Endothelial cell of umbilical vein (primary cell): ENCODE measurements around the gene SH3BP5. TPM values are rescaled to one million over a fixed set of nuclear protein-coding genes. Genes with fewer than 3 reads are reported as not detected.

ENCODE experiments used
- BruUV-seq: library from RNA; stranded (reverse); fragments of 400-500 nt; replicated peaks from 2 replicates; lab custom pipeline; 2021; lab: Mats Ljungman, UMichigan
- CTCF ChIA-PET: fragments of 300-600, 350-600 bp; sonication (Branson Sonifier 250); formaldehyde crosslinking; loops from one replicate; lab custom pipeline; 2021; ENCODE audit warnings: antibody characterized with exemption, inconsistent platforms; lab: Charles Lee
- POLR2A ChIA-PET: fragments of 300-600, 350-600 bp; sonication (Branson Sonifier 250); formaldehyde crosslinking; loops from one replicate; lab custom pipeline; 2021; ENCODE audit warnings: antibody characterized with exemption, inconsistent platforms; lab: Charles Lee
- DNase-seq: peaks from one replicate; pipeline ENCODE4 v3.0.0-alpha.2; 2011; ENCODE audit warnings: low read depth, low spot score
- FAIRE-seq: peaks from 2 replicates; lab custom pipeline; 2011; peaks lifted over from hg19 to GRCh38; lab: Jason Lieb, UNC
- H2AFZ ChIP-seq: 2 replicates; pipeline ENCODE4 v1.6.0; 2012; ENCODE audit warnings: low read depth, low read length, control low read depth, inconsistent platforms
- H3K27ac ChIP-seq: 2 replicates; pipeline ENCODE4 v1.5.1; 2011; ENCODE audit warnings: low read depth, mild to moderate bottlenecking, control low read depth, low read length, moderate library complexity; ENCODE audit not compliant: insufficient read depth
- H3K27me3 ChIP-seq, 2 experiments: 2 replicates each; pipeline versions ENCODE4 v1.6.0 to v1.6.1; 2011; ENCODE audit warnings: low read length in 2 of 2, mixed read lengths in 1 of 2; ENCODE audit not compliant: control insufficient read depth in 2 of 2, insufficient read depth in 2 of 2
- H3K36me3 ChIP-seq, 2 experiments: 2 replicates in 1 of 2; 3 replicates in 1 of 2; pipeline ENCODE4 v1.5.1; 2011; ENCODE audit warnings: low read length in 2 of 2, mild to moderate bottlenecking in 1 of 2, moderate library complexity in 1 of 2; ENCODE audit not compliant: control insufficient read depth in 2 of 2, insufficient read depth in 2 of 2; ENCODE audit errors: extremely low read depth in 1 of 2
- H3K4me1 ChIP-seq: 3 replicates; pipeline ENCODE4 v1.5.1; 2011; ENCODE audit warnings: mild to moderate bottlenecking, low read length; ENCODE audit not compliant: control insufficient read depth, insufficient read depth; ENCODE audit errors: extremely low read depth
- H3K4me2 ChIP-seq: 2 replicates; pipeline ENCODE4 v1.6.1; 2011; ENCODE audit warnings: low read length, control low read depth, mixed read lengths; ENCODE audit not compliant: insufficient read depth
- H3K4me3 ChIP-seq, 3 experiments: fragments of 200-600 bp in 1 of 3; sonication (generic), shearing (Covaris generic) in 1 of 3; replicated peaks in 1 of 3; 2 replicates each; pipeline ENCODE4 v1.5.1; 2011 to 2016; ENCODE audit warnings: control low read depth in 3 of 3, low read length in 3 of 3, mild to moderate bottlenecking in 2 of 3, inconsistent platforms in 1 of 3, low read depth in 1 of 3, moderate library complexity in 1 of 3; ENCODE audit not compliant: insufficient read depth in 1 of 3
- H3K79me2 ChIP-seq: 2 replicates; pipeline ENCODE4 v1.6.0; 2012; ENCODE audit warnings: low read length, inconsistent platforms; ENCODE audit not compliant: control insufficient read depth, insufficient read depth
- H3K9ac ChIP-seq: replicated peaks from 2 replicates; pipeline ENCODE3; 2011; ENCODE audit warnings: low read length, control low read depth; ENCODE audit not compliant: insufficient read depth; ENCODE audit errors: extremely low read depth
- H3K9me1 ChIP-seq: replicated peaks from 3 replicates; pipeline ENCODE4 v1.6.0; 2011; ENCODE audit warnings: mild to moderate bottlenecking, low read length; ENCODE audit not compliant: control insufficient read depth, insufficient read depth; ENCODE audit errors: extremely low read depth
- H3K9me3 ChIP-seq: replicated peaks from 2 replicates; pipeline ENCODE4 v1.5.1; 2012; ENCODE audit warnings: low read length, inconsistent platforms; ENCODE audit not compliant: control insufficient read depth, insufficient read depth
- H4K20me1 ChIP-seq: replicated peaks from 2 replicates; pipeline ENCODE3; 2011; ENCODE audit warnings: mild to moderate bottlenecking, low read length; ENCODE audit not compliant: control insufficient read depth, insufficient read depth; ENCODE audit errors: extremely low read depth
- EZH2 ChIP-seq: IDR thresholded peaks from 2 replicates; pipeline ENCODE4 v1.6.1; 2012; ENCODE audit warnings: borderline replicate concordance, low read depth, mild to moderate bottlenecking, moderate library complexity, low read length, inconsistent platforms; ENCODE audit not compliant: severe bottlenecking
- FOS ChIP-seq: IDR thresholded peaks from 2 replicates; pipeline ENCODE4 v1.6.1; 2011; ENCODE audit warnings: mild to moderate bottlenecking, low read length, moderate library complexity, borderline replicate concordance; ENCODE audit not compliant: insufficient read depth
- GATA2 ChIP-seq: IDR thresholded peaks from 2 replicates; pipeline ENCODE4 v1.7.0; 2011; ENCODE audit warnings: low read depth, mild to moderate bottlenecking, moderate library complexity, mixed read lengths, low read length; ENCODE audit not compliant: insufficient read length, insufficient read depth
- JUN ChIP-seq: IDR thresholded peaks from 2 replicates; pipeline ENCODE4 v1.6.1; 2011; ENCODE audit warnings: borderline replicate concordance, low read depth; ENCODE audit not compliant: insufficient read length, insufficient read depth
- MYC ChIP-seq: IDR thresholded peaks from one replicate; pipeline ENCODE4 v1.6.1; 2011; ENCODE audit warnings: mild to moderate bottlenecking, low read depth, low read length
- POLR2A ChIP-seq: IDR thresholded peaks from 2 replicates; pipeline ENCODE4 v1.6.1; 2012; ENCODE audit warnings: low read depth, mild to moderate bottlenecking, control low read depth, low read length
- POLR2AphosphoS5 ChIP-seq: IDR thresholded peaks from 2 replicates; pipeline ENCODE4 v1.6.1; 2012; ENCODE audit warnings: low read depth, mild to moderate bottlenecking, control low read depth, low read length, moderate library complexity; ENCODE audit not compliant: insufficient read depth
- dilution Hi-C: fragments of 300-500 bp; cut with MboI; formaldehyde crosslinking; loops from one replicate; pipeline ENCODE4 v1.15.0; 2019; ENCODE audit warnings: low sequenced_read_pairs; ENCODE audit not compliant: extremely low pct_ligation_motif_present
- intact Hi-C: fragments of 100-400 bp; cut with micrococcal nuclease; formaldehyde crosslinking; loops from one replicate; pipeline ENCODE4 v1.10.0; 2022
- polyA plus RNA-seq, 4 experiments: library from polyadenylated mRNA; depleted of rRNA in 3 of 4; stranded (reverse) in 3 of 4; unstranded in 1 of 4; fragments of >200 nt; gene quantifications; 2 replicates each; pipeline versions ENCODE4 v1.2.1 to v1.2.3, GENCODE V29; 2011 to 2012; ENCODE audit warnings: missing spikeins in 1 of 4
- total RNA-seq: library from RNA; stranded (reverse); gene quantifications from 2 replicates; pipeline ENCODE4 v1.2.3, GENCODE V29; 2021
- TF ChIP-seq, protein P1 (sequence below), 2 donors: IDR thresholded peaks; 1 replicate in 1 of 2; 2 replicates in 1 of 2; pipeline ENCODE4 v1.5.1; 2011; ENCODE audit warnings: low read length in 2 of 2, mild to moderate bottlenecking in 2 of 2, moderate library complexity in 2 of 2, control low read depth in 1 of 2, inconsistent platforms in 1 of 2, low read depth in 1 of 2; ENCODE audit not compliant: insufficient read depth in 1 of 2; ENCODE audit errors: extremely low read depth in 1 of 2
- TF ChIP-seq, protein P2 (sequence below): IDR thresholded peaks from 2 replicates; pipeline ENCODE4 v1.6.1; 2011; ENCODE audit not compliant: insufficient read depth, insufficient read length

SH3BP5 gene
- total and polyA plus RNA-seq, 2 donors (not counting 3 experiments of a cell fraction or from before 2014, with no cell fraction given): 35.3 to 76.3 TPM

DNA sequence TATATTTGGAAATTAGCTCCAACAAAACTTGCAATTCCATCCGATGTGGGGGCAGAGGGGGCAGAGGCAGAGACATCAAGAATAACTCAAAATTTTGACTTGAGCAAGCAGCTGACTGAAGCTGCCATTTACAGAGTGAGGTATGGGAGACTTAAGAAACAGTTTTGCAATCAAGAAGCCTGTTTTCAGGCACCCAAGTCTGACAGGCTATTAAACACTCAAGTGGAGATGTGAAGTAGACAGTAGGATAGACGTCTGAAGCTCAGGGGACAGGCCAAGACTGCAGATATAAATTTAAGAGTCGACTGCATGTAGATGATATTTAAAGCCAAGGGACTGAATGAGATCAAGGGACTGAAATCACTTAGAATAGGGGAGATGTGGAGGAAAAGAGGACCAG, 9.9 kb upstream of the SH3BP5 start:
- POLR2A ChIA-PET: no interaction called here

More for the DNA sequence above, 9.9 kb upstream of the SH3BP5 start:
- CTCF ChIA-PET: no interaction called here
- Histone ChIP-seq H3K9ac (no peak overlapping the region), H4K20me1 (no peaks in the 10 kb centered on the region), H3K27ac (no peak overlapping the region), H3K79me2 (no peaks in the 10 kb centered on the region), H3K9me3 (no peaks in the 10 kb centered on the region), H3K9me1 (no peaks in the 10 kb centered on the region), H3K4me3 (no peak overlapping the region), H3K4me1 (peaks cover 9% of the 10 kb centered on the region), H3K4me2 (no peak overlapping the region), H2AFZ (no peak overlapping the region), H3K27me3 (peaks cover 0 to 3% of the 10 kb centered on the region in 2 experiments), H3K36me3 (no peaks in the 10 kb centered on the region)
- no peak for DNase-seq
- no TSS peak for BruUV-seq
- TF ChIP-seq FOS (no peak), POLR2AphosphoS5 (no peak), MYC (no peak), POLR2A (no peak), EZH2 (no peak), GATA2 (no peak), JUN (no peak)
- TF ChIP-seq, protein P1, sequence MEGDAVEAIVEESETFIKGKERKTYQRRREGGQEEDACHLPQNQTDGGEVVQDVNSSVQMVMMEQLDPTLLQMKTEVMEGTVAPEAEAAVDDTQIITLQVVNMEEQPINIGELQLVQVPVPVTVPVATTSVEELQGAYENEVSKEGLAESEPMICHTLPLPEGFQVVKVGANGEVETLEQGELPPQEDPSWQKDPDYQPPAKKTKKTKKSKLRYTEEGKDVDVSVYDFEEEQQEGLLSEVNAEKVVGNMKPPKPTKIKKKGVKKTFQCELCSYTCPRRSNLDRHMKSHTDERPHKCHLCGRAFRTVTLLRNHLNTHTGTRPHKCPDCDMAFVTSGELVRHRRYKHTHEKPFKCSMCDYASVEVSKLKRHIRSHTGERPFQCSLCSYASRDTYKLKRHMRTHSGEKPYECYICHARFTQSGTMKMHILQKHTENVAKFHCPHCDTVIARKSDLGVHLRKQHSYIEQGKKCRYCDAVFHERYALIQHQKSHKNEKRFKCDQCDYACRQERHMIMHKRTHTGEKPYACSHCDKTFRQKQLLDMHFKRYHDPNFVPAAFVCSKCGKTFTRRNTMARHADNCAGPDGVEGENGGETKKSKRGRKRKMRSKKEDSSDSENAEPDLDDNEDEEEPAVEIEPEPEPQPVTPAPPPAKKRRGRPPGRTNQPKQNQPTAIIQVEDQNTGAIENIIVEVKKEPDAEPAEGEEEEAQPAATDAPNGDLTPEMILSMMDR (IDR thresholded peaks at IDR 0.05; ENCODE audit: extremely low read depth in 1 of 2, insufficient read depth in 1 of 2, low read depth in 1 of 2, low read length in 2 of 2): no peak
- TF ChIP-seq, protein P2, sequence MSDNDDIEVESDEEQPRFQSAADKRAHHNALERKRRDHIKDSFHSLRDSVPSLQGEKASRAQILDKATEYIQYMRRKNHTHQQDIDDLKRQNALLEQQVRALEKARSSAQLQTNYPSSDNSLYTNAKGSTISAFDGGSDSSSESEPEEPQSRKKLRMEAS: no peak
- FAIRE-seq: no peak
- dilution Hi-C loops (no loop called here), intact Hi-C loops (no loop called here)
